M059J (cell line): ENCODE results near the gene MAMSTR. TPM values are rescaled to one million over a fixed set of nuclear protein-coding genes. Genes with fewer than 3 reads are reported as not detected.
A peak's percentile ranks its signal among the peaks of the same experiment; 100 is the strongest.
"Not testable (repeated sequence)": the region's sequence is repeated elsewhere in the genome, so short reads cannot be mapped to it uniquely, and the experiment has no call there.

Experiments
- DNase-seq: peaks from one replicate; pipeline ENCODE4 v3.0.0-alpha.2; 2012; ENCODE audit warnings: low read depth
- total RNA-seq: library from RNA; depleted of rRNA; stranded (reverse); fragments of >200 nt; shearing (Covaris generic); gene quantifications from 2 replicates; pipeline ENCODE4 v1.2.3, GENCODE V29; 2014; rRNA removed

The MAMSTR gene
- 0.81 and 1.0 TPM in 2 replicates for total RNA-seq

GRCh38 chr19:48719263-48720171 is at the start of gene MAMSTR:
TSS of gene MAMSTR (minus strand) at chr19:48719725. CDS start at chr19:48719031, 694 bp downstream.
- no peak for DNase-seq

GRCh38 chr19:48768994-48769713 is 49.6 kb upstream of the MAMSTR start:
- DNase-seq = no peak

- DNase-seq = not testable (repeated sequence)
These were observed 48.7 kb upstream of the MAMSTR start for GRCh38 chr19:48768171-48768753.

- DNase-seq = not testable (repeated sequence)
These were observed 46.3 kb upstream of the MAMSTR start for GRCh38 chr19:48765816-48766215.

GRCh38 chr19:48760504-48761205 is 41.1 kb upstream of the MAMSTR start:
- peak; percentile 76 for DNase-seq

- DNase-seq = no peak
These were observed 38.2 kb upstream of the MAMSTR start for GRCh38 chr19:48757741-48758144.

- no peak for DNase-seq
These were observed 37.7 kb upstream of the MAMSTR start for GRCh38 chr19:48757089-48757675.

GRCh38 chr19:48756686-48757085 is 37.2 kb upstream of the MAMSTR start:
- DNase-seq = no peak

- DNase-seq = no peak
These were observed 36.7 kb upstream of the MAMSTR start for GRCh38 chr19:48756212-48756611.

- DNase-seq = no peak
These were observed 36.3 kb upstream of the MAMSTR start for GRCh38 chr19:48755787-48756186.

GRCh38 chr19:48755084-48755641 is 35.6 kb upstream of the MAMSTR start, which contains the start of gene FGF21:
TSS of gene FGF21 (plus strand) at chr19:48755524. CDS start at chr19:48756237, 713 bp downstream.
- DNase-seq = no peak

- peak; percentile 51 for DNase-seq
These were observed 33.2 kb upstream of the MAMSTR start, which contains the start of gene FUT1 for GRCh38 chr19:48752496-48753365. TSS of gene FUT1 (minus strand) at chr19:48752641. CDS start at chr19:48751281, 1,360 bp downstream.

GRCh38 chr19:48751845-48752495 is 32.4 kb upstream of the MAMSTR start:
- DNase-seq = no peak

GRCh38 chr19:48750771-48751504 is 31.4 kb upstream of the MAMSTR start:
- DNase-seq = no peak

GRCh38 chr19:48750351-48750750 is 30.8 kb upstream of the MAMSTR start:
- DNase-seq = no peak

GRCh38 chr19:48749571-48750198 is 30.2 kb upstream of the MAMSTR start:
- no peak for DNase-seq

- peak; percentile 83 for DNase-seq
These were observed 27.4 kb upstream of the MAMSTR start, which contains the start of gene IZUMO1 for GRCh38 chr19:48746738-48747575. TSS of gene IZUMO1 (minus strand) at chr19:48746909. CDS start at chr19:48745859, 1,050 bp downstream.
